DOHH2 (cell line): Measurements from ENCODE around the gene TNNI2.

Experiments
- H3F3A ChIP-seq: fragments of 200-600 bp; sonication (generic), shearing (Covaris generic); 2 replicates; pipeline ENCODE4 v1.6.0; 2016; ENCODE audit warnings: antibody characterized with exemption, mild to moderate bottlenecking; ENCODE audit not compliant: control insufficient read depth, insufficient read depth
- H3K27ac ChIP-seq: fragments of 200-600 bp; sonication (generic); 2 replicates; pipeline ENCODE4 v1.5.1; 2014; ENCODE audit warnings: low read depth, mild to moderate bottlenecking, low read length, moderate library complexity
- H3K27me3 ChIP-seq: fragments of 200-600 bp; sonication (generic); 2 replicates; pipeline ENCODE4 v1.6.1; 2014; ENCODE audit warnings: mild to moderate bottlenecking, low read length, mixed read lengths; ENCODE audit not compliant: control insufficient read depth
- H3K36me3 ChIP-seq: fragments of 200-600 bp; sonication (generic); 2 replicates; pipeline ENCODE4 v1.6.1; 2014; ENCODE audit warnings: mild to moderate bottlenecking, low read length, moderate library complexity, mixed read lengths; ENCODE audit not compliant: control insufficient read depth
- H3K4me1 ChIP-seq: fragments of 200-600 bp; sonication (generic); 2 replicates; pipeline ENCODE4 v1.6.1; 2014; ENCODE audit warnings: mild to moderate bottlenecking, low read length, mixed read lengths; ENCODE audit not compliant: control insufficient read depth
- H3K4me2 ChIP-seq: fragments of 200-600 bp; sonication (generic); 2 replicates; pipeline ENCODE4 v1.6.0; 2014; ENCODE audit warnings: mild to moderate bottlenecking, low read length, moderate library complexity
- H3K4me3 ChIP-seq: fragments of 200-600 bp; sonication (generic); 2 replicates; pipeline ENCODE4 v1.5.1; 2014; ENCODE audit warnings: mild to moderate bottlenecking, low read length, mixed read lengths
- H3K79me2 ChIP-seq: fragments of 200-600 bp; sonication (generic); 2 replicates; pipeline ENCODE4 v1.6.1; 2014; ENCODE audit warnings: mild to moderate bottlenecking, low read length, mixed read lengths; ENCODE audit not compliant: control insufficient read depth
- H3K9me2 ChIP-seq: fragments of 200-600 bp; sonication (generic); replicated peaks from 2 replicates; pipeline ENCODE4 v1.6.1; 2014; ENCODE audit warnings: mild to moderate bottlenecking, low read length, mixed read lengths; ENCODE audit not compliant: control insufficient read depth
- H3K9me3 ChIP-seq: fragments of 200-600 bp; sonication (generic); 2 replicates; pipeline ENCODE4 v1.6.1; 2014; ENCODE audit warnings: antibody characterized with exemption, low read length, mixed read lengths; ENCODE audit not compliant: control insufficient read depth, insufficient read depth
- H4K20me1 ChIP-seq: fragments of 200-600 bp; sonication (generic); 2 replicates; pipeline ENCODE4 v1.6.0; 2014; ENCODE audit warnings: low read depth, mild to moderate bottlenecking, antibody characterized with exemption, low read length, moderate library complexity; ENCODE audit not compliant: control insufficient read depth, insufficient read depth
- EZH2phosphoT487 ChIP-seq: fragments of 200-600 bp; sonication (generic); IDR thresholded peaks from 2 replicates; pipeline ENCODE4 v1.6.1; 2017; ENCODE audit warnings: borderline replicate concordance, mild to moderate bottlenecking, antibody characterized with exemption, low read length, moderate library complexity, mixed read lengths
- TF ChIP-seq, protein P1 (sequence below): fragments of 200-600 bp; sonication (generic); IDR thresholded peaks from one replicate; pipeline ENCODE4 v1.5.1; 2014; ENCODE audit warnings: antibody characterized with exemption, mild to moderate bottlenecking, low read depth, low read length; ENCODE audit not compliant: poor library complexity, severe bottlenecking

The TNNI2 gene

DNA sequence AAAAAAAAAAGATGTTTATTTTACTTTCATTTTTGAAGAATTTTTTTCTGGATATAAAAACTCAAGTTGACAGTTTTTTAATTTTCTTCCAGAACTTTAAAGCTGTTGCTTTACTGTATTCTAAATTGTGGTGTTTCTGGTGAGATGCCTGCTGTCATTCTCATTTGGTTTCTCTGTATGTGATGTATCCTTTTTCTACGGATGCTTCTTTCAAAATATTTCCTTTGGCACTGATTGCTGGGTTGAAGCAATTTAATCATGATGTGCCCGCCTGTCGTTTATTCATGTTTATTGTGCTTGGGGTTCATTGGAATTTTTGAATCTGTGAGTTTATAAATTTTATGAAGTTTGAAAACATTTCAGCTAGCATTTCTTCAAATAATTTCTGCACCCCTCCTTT, 45.7 kb upstream of the TNNI2 start:
- no peak overlapping the region for H3K4me3 ChIP-seq
- H3K36me3 ChIP-seq = no peaks in the 10 kb centered on the region
- TF ChIP-seq, protein P1, sequence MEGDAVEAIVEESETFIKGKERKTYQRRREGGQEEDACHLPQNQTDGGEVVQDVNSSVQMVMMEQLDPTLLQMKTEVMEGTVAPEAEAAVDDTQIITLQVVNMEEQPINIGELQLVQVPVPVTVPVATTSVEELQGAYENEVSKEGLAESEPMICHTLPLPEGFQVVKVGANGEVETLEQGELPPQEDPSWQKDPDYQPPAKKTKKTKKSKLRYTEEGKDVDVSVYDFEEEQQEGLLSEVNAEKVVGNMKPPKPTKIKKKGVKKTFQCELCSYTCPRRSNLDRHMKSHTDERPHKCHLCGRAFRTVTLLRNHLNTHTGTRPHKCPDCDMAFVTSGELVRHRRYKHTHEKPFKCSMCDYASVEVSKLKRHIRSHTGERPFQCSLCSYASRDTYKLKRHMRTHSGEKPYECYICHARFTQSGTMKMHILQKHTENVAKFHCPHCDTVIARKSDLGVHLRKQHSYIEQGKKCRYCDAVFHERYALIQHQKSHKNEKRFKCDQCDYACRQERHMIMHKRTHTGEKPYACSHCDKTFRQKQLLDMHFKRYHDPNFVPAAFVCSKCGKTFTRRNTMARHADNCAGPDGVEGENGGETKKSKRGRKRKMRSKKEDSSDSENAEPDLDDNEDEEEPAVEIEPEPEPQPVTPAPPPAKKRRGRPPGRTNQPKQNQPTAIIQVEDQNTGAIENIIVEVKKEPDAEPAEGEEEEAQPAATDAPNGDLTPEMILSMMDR = no peak
- H3K9me3 ChIP-seq = no peaks in the 10 kb centered on the region
- no peaks in the 10 kb centered on the region for H3K4me1 ChIP-seq
- no peaks in the 10 kb centered on the region for H4K20me1 ChIP-seq
- no peaks in the 10 kb centered on the region for H3K27me3 ChIP-seq
- H3K27ac ChIP-seq = no peak overlapping the region
- H3K9me2 ChIP-seq = no peaks in the 10 kb centered on the region
- H3F3A ChIP-seq = no peaks in the 10 kb centered on the region
- no peak overlapping the region for H3K4me2 ChIP-seq
- no peaks in the 10 kb centered on the region for H3K79me2 ChIP-seq

DNA sequence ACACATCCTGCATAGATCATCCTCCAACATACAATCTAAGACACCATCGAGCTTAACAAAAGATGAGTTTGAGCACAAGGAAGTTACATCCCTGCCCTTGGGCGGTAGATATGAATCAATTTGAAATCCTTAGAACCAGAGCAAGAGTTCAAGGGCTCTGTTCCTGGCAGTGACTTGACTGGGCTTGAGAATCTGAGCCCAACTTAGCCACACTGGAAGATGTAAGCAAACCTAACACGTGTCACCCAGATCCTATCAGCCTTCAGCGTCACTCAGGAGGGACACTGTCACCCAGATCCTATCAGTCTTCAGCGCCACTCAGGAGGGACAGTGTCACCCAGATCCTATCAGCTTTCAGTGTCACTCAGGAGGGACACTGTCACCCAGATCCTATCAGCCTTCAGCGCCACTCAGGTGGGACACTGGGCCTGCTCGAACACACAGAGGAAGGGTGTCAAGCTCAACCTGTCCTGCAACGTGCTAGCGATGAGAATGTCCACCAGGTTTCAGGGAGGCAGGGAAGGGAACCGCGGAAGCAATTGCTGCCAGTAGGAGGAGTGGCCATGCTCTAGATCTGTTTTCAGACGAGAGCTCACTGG, 42.3 kb upstream of the TNNI2 start:
- H3K9me3 ChIP-seq = no peaks in the 10 kb centered on the region
- no peaks in the 10 kb centered on the region for H3K9me2 ChIP-seq
- no peak overlapping the region for H3K27ac ChIP-seq
- no peaks in the 10 kb centered on the region for H3K4me1 ChIP-seq
- no peaks in the 10 kb centered on the region for H3K79me2 ChIP-seq
- H3K4me2 ChIP-seq = no peak overlapping the region
- no peak for TF ChIP-seq EZH2phosphoT487
- TF ChIP-seq, protein P1 = no peak
- H3K27me3 ChIP-seq = no peaks in the 10 kb centered on the region
- H3K4me3 ChIP-seq = no peak overlapping the region
- H4K20me1 ChIP-seq = no peaks in the 10 kb centered on the region
- H3K36me3 ChIP-seq = no peaks in the 10 kb centered on the region
- H3F3A ChIP-seq = no peaks in the 10 kb centered on the region

DNA sequence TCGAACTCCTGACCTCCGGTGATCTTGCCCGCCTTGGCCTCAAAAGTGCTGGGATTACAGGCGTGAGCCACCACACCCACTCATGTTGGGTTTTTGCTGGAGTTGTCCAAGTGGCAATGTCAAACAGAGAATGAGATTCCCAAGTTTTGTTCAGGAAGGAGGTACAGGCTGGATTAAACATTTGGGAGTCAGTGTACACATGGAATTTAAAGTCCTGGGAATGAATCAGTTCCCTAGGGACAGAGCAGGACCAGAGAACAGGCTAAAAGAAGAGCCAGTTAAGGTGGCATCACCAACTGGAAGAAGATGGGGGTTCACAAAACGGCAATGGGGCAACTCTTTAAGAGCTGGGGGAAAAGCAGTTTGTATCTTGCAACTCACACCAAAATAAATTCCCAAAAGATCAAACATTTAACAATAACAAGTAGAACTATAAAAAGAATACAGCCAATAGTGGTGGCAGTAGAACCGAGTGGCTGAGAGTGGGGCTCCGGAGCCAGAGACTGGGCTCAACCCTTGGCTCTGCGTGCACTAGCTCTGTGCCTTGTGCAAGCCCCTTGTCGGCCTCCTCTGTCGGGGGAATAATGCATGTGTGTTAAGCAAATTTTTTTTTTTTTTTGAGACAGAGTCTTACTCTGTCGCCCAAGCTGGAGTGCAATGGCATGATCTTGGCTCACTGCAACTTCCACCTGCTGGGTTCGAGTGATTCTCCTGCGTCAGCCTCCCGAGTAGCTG, 41.2 kb upstream of the TNNI2 start:
- H4K20me1 ChIP-seq = no peaks in the 10 kb centered on the region
- H3K79me2 ChIP-seq = no peaks in the 10 kb centered on the region
- H3K9me3 ChIP-seq = no peaks in the 10 kb centered on the region
- H3K4me2 ChIP-seq = no peak overlapping the region
- H3K27me3 ChIP-seq = no peaks in the 10 kb centered on the region
- no peak overlapping the region for H3K4me3 ChIP-seq
- no peaks in the 10 kb centered on the region for H3K4me1 ChIP-seq
- H3K36me3 ChIP-seq = no peaks in the 10 kb centered on the region
- no peak for TF ChIP-seq EZH2phosphoT487
- TF ChIP-seq, protein P1 = no peak
- H3K27ac ChIP-seq = no peak overlapping the region
- H3K9me2 ChIP-seq = no peaks in the 10 kb centered on the region
- H3F3A ChIP-seq = no peaks in the 10 kb centered on the region
